Activated T-cell treated with anti-CD3 and anti-CD28 coated beads for 1 hour (primary cell): ENCODE results near the gene BMI1.
"Not testable (repeated sequence)": the region's sequence is repeated elsewhere in the genome, so short reads cannot be mapped to it uniquely, and the experiment has no call there.

ENCODE experiments used
- DNase-seq: peaks from one replicate; pipeline ENCODE4 v3.0.0-alpha.2; 2020; ENCODE audit warnings: low read depth

BMI1 gene

DNA sequence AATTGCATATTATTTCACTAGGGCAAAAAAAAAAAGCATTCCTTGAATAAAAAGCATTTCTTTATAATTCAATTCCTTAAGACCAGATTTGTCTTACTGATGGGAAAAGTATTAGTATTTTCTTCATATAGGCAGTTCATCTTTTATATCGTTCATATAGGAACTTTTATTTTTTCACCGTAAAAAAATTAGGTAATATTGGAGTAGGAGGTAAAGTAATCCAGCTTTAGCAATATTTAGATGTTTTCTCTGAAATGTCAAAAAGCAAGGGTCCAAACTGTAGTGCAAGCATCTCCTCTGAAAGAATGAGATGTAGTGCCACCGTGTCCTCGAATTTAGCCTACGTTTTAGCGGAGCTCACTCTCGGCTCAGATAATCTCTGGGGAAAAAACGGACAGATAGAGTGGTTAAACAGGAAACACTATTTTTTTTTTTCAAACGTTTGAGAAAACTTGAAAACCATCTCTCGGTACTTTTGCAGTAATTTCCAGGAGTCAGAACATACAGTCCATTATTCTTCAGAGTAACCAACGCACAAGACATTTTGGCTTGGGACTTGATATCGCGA lies 18.9 kb downstream of the BMI1 start:
- no peak for DNase-seq

- no peak for DNase-seq
These were observed 19.7 kb downstream of the BMI1 start for GRCh38 chr10:22340329-22341189.

DNA sequence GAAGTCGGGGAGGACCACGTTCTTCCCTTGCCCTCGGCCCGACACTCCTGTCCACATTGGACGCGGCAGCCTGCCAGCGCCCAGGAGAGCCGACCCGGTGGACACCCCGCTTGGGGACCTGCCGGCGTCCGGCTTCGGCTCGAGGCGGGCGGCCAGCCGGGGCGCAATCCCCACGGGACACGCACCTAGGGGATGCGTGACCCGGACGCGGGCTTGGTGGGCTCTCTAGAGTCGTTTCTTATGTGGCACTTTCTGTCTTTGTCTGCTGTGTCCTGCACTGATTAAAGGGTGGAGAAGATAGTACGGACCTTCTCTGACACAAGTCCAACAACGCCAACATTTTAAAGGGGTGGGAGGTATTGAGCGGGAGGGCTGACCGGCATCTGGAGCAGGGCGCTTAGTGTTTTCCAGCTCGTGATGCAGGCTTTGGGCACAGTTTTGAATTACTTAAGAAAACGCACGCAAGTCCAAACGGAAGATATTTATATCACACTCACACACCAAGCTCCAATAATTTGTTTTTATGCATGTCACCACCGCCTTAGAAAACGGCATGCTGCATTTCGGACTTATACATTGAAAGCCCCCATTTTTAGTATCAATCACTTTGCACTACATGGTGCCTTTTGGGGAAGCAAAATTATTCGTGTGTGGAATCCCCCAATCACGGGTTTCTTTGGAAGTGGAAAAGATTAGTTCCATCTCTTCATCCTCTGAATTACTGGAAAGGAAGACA lies 20.5 kb downstream of the BMI1 start:
- DNase-seq: no peak

DNA sequence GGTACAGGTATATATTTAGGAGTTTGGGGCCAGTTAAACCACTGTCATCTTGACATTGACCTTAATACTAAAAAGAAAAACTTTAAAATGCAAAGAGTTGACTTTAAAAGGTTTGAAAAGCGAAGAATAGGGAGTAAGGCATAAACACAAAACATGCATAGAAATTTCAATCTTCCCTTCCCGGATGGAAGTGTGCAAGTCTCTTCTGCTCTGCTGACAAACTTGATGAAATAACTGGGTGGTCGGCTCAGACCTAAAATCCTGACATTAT lies 21.0 kb downstream of the BMI1 start:
- DNase-seq: no peak

GRCh38 chr10:22342421-22342820 lies 21.5 kb downstream of the BMI1 start:
- DNase-seq: no peak

DNA sequence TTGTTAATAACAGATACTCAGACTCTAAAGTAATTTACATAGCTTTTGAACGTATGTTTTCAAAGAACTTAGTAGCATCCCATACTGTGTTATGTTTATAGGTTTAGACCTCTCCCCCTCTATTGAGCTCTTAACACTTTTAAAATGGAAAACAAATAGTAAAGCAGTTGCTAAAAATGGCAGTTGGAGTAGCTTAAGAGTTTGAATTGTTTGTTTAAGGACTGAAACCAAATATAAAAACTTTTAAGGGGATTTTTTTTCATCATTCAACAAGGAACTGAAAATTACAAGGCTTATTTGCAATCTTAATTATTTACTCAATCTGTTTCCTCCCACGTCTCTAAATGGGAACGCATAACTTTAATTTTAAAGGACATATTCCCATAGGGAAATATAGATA lies 22.8 kb downstream of the BMI1 start:
- DNase-seq: no peak

GRCh38 chr10:22344249-22344648 lies 23.4 kb downstream of the BMI1 start:
- DNase-seq: no peak

- no peak for DNase-seq
These were observed 23.9 kb downstream of the BMI1 start for GRCh38 chr10:22344781-22345300.

DNA sequence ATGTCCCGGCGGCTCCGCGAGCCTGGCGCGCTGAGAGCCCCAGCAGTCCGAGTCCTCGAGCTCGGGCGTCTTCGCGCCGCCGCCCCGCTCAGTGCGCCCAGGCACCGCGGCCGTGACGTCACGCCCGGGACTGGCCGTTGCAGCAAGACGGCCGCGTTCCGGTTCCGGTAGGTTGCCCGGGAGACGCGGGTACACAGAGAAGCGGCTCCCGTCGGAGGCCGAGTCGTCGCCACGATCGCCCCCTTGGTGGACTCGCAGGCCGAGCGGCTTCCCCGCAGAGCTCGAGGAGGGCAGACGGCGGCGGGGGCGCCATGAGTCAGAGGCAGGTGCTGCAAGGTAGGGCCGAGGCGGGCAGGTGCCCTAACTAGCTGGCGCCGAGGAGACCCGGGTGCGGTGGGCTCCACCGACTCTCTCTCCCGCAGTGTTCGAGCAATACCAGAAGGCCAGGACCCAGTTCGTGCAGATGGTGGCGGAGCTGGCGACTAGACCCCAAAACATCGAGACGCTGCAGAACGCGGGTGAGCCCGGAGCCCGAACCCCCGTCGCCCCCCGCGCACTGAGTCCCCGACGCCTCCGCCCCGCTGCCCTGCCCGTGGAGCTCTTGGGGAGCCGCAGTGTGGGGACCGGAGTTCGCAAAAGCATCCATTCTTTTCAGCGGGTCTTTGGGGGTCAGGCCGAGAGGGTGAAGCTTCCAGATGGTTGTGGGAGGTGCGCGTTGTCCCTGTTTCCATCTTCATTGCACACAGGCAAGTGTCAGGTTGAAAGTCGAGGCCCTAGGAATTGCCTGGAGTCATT lies 24.6 kb downstream of the BMI1 start, which contains the start of gene SPAG6:
Gene SPAG6 (plus strand): TSS at position 196 of the 795 bp plus-strand sequence. CDS start 116 bp downstream, at position 312.
- no peak for DNase-seq

DNA sequence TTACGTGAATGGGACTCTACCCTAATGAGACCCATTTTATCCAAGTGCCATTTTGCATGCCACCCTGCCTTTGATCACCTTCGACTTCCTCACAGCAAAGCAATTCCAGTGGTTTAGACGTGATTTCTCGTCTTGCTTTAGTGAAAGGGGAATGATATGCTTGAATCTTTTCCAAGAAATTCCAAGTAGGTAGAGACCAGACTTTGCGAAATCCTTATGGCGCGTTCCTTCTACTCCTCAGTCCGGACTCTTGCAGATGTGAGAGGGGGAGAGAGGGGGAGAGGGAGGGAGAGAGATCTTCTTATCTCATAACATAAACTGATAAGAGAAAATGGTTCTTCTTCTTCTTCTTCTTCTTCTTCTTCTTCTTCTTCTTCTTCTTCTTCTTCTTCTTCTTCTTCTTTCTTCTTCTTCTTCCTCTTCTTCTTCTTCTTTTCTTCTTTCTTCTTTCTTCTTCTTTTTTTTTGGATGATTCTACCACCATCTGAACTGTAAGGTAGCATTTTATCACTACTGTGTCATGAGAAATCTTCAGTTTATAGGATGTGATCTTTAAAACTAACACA lies 25.3 kb downstream of the BMI1 start:
- DNase-seq: no peak

DNA sequence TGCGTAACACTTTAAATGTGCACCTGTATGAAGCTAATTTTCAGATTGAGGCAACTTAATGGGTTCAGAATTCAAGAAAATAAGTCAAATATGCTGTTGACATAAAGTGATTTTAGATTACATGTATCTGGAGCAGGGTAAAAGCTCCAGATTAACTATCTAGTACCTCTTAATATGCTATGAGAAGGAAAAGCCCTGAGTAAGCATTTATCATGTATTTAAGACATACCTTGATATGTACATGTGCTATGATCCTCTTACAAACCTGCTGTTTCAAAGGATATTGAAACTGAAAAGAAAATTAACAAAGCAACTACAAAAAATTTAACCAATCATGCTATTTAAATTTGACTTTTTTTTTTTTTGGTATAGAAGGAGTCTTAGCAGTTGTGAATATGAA lies 28.9 kb downstream of the BMI1 start:
- no peak for DNase-seq

DNA sequence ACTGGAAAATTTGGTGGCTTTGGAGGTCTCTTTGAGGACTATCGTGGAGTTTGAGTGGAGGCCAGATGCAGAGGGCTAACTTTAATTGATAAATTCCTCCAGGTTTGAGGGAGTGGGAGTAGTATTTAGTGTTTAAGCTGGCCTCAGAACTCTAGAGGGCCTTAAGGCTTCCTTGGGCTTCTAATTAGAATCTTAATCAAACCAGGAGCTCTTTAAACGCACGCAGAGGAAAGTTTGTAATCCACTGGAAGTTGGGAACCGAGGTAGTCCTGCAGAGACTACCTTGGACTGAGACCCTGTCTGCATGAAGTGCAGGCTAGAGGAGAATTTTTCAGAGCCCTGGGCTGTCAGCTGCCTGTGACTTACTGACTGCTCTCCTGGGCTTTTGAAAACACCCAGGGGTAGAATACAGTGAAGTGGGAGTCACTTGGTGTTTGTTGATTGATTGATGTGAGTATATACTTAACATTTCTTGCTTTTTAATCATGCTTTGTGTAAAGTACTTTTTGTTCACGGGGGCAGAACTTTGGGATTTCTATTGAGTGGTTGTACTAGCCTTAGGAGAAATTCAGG lies 30.3 kb downstream of the BMI1 start:
- DNase-seq: no peak

GRCh38 chr10:22356324-22356873 lies 35.5 kb downstream of the BMI1 start:
- no peak for DNase-seq

GRCh38 chr10:22357770-22358169 lies 36.9 kb downstream of the BMI1 start:
- DNase-seq: not testable (repeated sequence)

GRCh38 chr10:22363305-22363704 lies 42.4 kb downstream of the BMI1 start:
- no peak for DNase-seq

GRCh38 chr10:22364407-22365140 lies 43.7 kb downstream of the BMI1 start:
- DNase-seq: no peak

DNA sequence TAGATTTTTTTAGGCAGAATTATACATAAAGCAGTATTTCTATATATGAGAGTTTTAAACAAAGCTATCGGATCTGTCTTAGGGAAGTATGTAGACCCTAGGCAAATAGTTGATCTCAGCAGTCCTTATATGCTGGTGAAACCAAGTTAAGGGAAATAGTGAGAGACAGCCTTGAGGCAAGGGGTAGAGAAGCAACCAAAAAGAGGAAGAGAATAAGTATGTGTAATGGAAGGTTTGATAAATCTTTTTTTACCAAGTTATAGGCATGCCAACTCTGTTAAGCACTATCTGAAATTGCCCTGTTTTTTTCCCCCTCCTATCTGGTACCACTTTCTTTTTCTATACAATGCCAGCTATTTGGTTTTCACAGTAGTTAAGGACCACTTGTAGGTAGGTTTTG lies 44.3 kb downstream of the BMI1 start:
- DNase-seq: no peak

DNA sequence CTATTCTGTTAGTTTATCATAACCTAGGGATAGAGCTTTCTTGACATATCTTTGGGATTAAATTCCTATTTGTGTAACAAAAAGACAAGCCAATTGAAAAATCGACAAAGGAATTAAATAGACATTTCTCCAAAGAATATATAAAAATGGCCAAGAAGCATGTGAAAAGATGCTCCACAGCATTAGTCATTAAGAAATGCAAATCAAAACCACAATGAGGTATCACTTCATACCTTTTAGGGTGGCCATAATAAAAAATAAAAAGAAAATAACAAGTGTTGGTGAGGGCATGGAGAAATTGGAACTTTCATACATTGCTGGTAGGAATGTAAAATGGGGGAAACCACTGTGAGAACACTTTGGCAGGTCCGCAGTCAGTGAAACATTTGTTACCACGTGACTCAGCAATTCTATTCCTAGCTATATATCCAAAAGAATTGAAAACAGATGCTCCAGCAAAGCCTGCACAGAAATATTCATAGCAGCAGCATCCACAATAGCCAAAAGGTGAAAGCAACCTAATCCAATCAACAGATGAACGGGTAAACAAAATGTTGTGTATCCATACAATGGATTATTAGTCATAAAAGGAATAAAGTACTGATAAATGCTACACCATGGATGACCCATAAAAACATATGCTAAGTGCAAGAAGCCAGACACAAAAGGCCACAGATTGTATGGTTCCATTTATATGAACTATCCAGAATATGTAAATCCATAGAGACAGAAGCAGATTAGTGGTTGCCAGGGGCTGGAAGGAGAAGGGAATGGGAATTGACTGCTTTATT lies 44.9 kb downstream of the BMI1 start:
- DNase-seq: no peak

DNA sequence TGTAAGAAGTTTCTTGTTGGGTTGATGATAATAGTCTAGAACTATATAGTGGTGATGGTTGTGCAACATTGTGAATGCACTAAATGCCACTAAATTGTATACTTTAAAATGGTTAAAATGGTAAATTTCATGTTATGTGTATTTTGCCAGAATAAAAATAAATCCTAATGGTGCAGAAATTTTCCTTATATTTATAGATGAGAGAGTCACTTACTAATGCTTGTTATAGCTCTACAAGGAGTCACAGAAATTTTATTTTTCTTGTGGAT lies 45.5 kb downstream of the BMI1 start:
- no peak for DNase-seq

DNA sequence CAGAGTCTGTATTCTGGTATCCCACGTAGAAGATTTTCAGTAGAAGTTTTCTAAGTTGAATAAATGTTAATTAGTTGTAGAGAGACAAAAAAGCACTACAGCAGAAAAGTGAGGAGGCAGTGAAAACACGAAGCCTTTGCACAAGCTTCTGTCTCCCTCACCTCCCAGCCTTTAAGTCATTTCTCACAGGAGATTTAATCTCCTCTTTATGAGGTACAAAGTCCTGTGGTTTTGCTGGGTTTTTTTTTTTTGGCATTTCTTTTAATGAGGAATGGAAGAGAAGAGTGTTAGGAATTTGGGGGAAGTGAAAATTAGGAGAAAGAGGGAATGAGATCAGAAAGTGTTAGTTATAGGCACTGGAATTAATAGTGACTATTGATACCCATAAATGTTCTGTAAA lies 45.9 kb downstream of the BMI1 start:
- no peak for DNase-seq
